Natural killer cell treated with Interleukin-12 subunit alpha and Interleukin-12 subunit beta and Interleukin-15 and Interleukin-18, amount 100 ng/mL, for 72 hours (primary cell): ENCODE results near the gene KCNIP4. TPM values are rescaled to one million over a fixed set of nuclear protein-coding genes. Genes with fewer than 3 reads are reported as not detected.

Experiments used
- ATAC-seq, 2 donors: fragments of 150-1000 bp; cut with Tn5 transposase in 1 of 2; sonication (Bioruptor Pico), chemical (Tn5 transposase) in 1 of 2; 2 replicates each; pipeline ENCODE4 v1.10.0; 2021
- DNase-seq: peaks from one replicate; pipeline ENCODE4 v3.0.0; 2022; ENCODE audit warnings: low spot score
- H3K27ac Mint-ChIP-seq, 2 donors: 1 replicate in 1 of 2; 2 replicates in 1 of 2; pipeline ENCODE4 v1.8.0; 2022; ENCODE audit warnings: mixed read lengths in 2 of 2, mild to moderate bottlenecking in 1 of 2, moderate library complexity in 1 of 2
- H3K27me3 Mint-ChIP-seq, 2 donors: 1 replicate in 1 of 2; 2 replicates in 1 of 2; pipeline ENCODE4 v1.8.0; 2022; ENCODE audit warnings: mixed read lengths in 2 of 2
- H3K36me3 Mint-ChIP-seq: one replicate; pipeline ENCODE4 v1.8.0; 2022; ENCODE audit warnings: mixed read lengths
- H3K4me1 Mint-ChIP-seq, 2 donors: 1 replicate in 1 of 2; 2 replicates in 1 of 2; pipeline ENCODE4 v1.8.0; 2022; ENCODE audit warnings: low read depth in 2 of 2, mixed read lengths in 2 of 2, mild to moderate bottlenecking in 1 of 2
- H3K4me3 Mint-ChIP-seq: one replicate; pipeline ENCODE4 v1.8.0; 2022; ENCODE audit warnings: mixed read lengths
- H3K9me3 Mint-ChIP-seq: 2 replicates; pipeline ENCODE4 v1.8.0; 2022; ENCODE audit warnings: mixed read lengths
- total RNA-seq, 2 donors: library from RNA; stranded (reverse); gene quantifications; one replicate each; pipeline ENCODE4 v1.2.3, GENCODE V29; 2022

KCNIP4 gene
- total RNA-seq, 2 donors from 2014 or later = not detected

DNA sequence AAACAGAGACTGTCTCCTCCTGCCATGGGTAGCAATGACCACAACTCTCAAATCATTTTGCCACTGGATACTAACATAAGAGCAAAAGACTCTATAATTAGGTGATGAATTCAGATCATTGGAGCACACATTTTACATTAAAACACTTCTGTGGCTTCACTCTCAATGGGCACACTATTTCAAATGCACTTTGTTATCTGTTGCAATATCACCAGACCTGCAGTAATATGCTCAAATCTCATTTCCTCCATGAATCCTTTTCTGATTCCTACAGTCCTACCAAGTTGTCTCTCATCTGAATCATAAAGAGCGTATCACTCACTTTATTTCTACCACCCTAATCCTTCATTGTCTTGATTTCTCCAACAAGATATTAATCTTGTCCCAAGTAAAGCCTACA lies 302.8 kb downstream of the KCNIP4 start:
- no peaks in the 10 kb centered on the region for H3K36me3 Mint-ChIP-seq
- H3K27ac Mint-ChIP-seq = no peak overlapping the region
- H3K4me1 Mint-ChIP-seq = no peaks in the 10 kb centered on the region
- no peak overlapping the region for H3K4me3 Mint-ChIP-seq
- DNase-seq (no peak), ATAC-seq (no peak)
- no peaks in the 10 kb centered on the region for H3K27me3 Mint-ChIP-seq
- H3K9me3 Mint-ChIP-seq = peaks cover 14% of the 10 kb centered on the region

DNA sequence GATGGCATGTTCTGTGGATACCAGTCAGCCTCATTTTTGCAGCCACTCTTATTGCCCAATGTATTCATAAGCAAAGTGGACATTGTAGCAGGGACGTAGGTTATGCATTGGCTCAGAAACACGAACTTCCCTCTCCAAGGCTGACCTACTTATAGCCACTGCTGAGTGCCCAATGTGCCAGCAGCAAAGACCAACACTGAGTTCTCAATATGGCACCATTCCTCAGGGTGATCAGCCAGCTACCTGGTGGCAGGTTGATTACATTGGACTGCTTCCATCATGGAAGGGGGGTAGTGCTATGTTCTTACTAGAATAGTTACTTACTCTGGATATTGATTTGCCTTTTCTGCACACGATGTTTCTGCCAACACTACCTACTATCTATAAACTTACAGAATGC lies 306.9 kb downstream of the KCNIP4 start:
- Mint-ChIP-seq H3K36me3 (no peaks in the 10 kb centered on the region), H3K27me3 (no peaks in the 10 kb centered on the region)

DNA sequence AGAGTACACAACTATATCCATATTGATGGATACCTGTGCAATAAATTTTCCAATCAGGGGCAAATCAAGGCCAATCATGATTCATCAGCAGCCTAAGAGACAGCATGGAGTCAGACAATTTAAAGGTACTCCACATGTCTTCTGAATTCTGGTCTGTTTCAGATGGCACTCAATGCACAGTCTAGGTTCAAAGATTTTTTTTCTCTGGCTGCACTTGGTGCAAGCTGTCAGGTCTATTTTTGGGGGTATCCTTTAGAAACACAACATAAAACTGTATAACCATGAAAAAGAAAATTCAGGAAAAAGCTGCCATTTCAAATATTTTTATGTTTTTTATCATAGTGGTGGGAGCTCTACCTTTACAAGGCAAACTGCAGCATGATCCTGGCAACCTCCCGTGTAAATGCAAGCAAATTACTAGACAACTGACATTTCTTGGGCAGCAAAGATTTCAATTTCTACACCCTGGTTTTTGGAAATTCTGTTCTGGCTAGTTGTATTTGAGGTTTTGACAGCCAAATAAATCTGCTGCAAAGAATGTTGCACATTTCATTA lies 310.3 kb downstream of the KCNIP4 start:
- no peak for ATAC-seq
- no peaks in the 10 kb centered on the region for H3K36me3 Mint-ChIP-seq
- no peak overlapping the region for H3K4me3 Mint-ChIP-seq
- no peak for DNase-seq
- H3K27me3 Mint-ChIP-seq = no peaks in the 10 kb centered on the region
- H3K9me3 Mint-ChIP-seq = no peaks in the 10 kb centered on the region
- H3K4me1 Mint-ChIP-seq = no peaks in the 10 kb centered on the region
- no peak overlapping the region for H3K27ac Mint-ChIP-seq

More for the DNA sequence above, 306.9 kb downstream of the KCNIP4 start:
- H3K4me3 Mint-ChIP-seq = no peak overlapping the region
- no peak for DNase-seq
- H3K9me3 Mint-ChIP-seq = peaks cover 10% of the 10 kb centered on the region
- no peak overlapping the region for H3K27ac Mint-ChIP-seq
- ATAC-seq = no peak
- H3K4me1 Mint-ChIP-seq = no peaks in the 10 kb centered on the region

DNA sequence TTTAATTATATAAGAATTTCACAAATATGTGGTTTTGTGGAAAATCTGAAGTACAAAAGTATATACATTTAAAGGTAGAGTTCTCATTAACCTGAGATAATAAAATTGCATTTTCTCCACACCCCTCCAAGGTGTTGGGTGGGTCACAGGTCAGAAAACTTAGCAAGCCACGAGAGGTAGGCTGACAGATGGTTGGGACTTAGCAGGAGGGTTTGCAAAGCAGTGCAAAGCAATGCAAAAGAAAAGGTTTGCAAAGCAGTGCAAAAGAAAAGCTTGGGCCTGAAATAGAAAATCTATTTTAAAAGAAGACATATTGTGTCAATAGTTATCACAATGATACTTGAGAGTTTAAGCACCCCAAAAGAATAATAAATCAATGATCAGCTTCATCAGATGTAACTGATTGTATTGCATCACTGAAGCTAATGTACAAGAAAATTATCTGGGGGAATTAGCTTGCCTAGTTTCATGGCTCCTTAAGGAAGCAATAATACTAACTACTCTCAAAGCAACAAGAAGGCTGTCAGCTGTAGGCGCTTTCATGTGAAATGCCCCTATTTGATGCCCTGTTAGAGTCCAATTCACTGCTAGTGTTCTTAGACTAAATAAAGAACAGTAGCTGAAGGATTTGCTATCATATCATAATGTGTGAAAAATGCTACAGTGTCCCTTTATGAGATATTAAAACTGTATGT lies 319.5 kb downstream of the KCNIP4 start:
- peaks cover 10% of the 10 kb centered on the region for H3K9me3 Mint-ChIP-seq
- DNase-seq = no peak
- H3K4me3 Mint-ChIP-seq = no peak overlapping the region
- no peak overlapping the region for H3K27ac Mint-ChIP-seq
- H3K27me3 Mint-ChIP-seq = no peaks in the 10 kb centered on the region
- H3K4me1 Mint-ChIP-seq = no peaks in the 10 kb centered on the region
- H3K36me3 Mint-ChIP-seq = no peaks in the 10 kb centered on the region
- ATAC-seq = no peak

DNA sequence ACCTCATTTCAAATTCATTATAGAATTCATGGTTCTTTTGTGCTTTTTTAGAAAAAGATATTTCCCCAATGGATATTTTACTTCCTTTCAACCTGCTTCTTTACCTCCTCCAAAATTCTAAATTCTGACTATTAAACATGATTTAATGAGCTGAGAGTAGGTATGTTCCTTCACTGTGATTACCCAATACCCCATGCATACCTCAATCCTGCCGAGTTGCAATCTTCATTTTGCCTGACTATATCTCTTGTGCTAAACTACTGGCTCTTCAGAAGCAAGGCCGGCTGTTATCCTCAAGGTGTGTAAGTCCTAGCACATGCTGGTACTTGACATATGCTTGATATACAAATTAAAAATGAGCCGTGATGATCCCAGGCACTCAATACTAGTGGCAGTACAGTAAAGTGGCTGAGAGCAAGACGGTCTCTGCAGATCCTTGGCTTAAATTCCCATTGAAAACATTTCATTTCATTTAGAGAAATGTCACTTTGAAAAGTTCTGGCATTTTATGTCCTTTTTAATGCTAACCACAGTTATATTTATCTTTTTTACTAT lies 320.4 kb downstream of the KCNIP4 start:
- Mint-ChIP-seq H3K9me3 (peaks cover 10% of the 10 kb centered on the region), H3K27ac (no peak overlapping the region), H3K27me3 (no peaks in the 10 kb centered on the region), H3K4me1 (no peaks in the 10 kb centered on the region), H3K4me3 (no peak overlapping the region), H3K36me3 (no peaks in the 10 kb centered on the region)
- DNase-seq = no peak
- no peak for ATAC-seq

DNA sequence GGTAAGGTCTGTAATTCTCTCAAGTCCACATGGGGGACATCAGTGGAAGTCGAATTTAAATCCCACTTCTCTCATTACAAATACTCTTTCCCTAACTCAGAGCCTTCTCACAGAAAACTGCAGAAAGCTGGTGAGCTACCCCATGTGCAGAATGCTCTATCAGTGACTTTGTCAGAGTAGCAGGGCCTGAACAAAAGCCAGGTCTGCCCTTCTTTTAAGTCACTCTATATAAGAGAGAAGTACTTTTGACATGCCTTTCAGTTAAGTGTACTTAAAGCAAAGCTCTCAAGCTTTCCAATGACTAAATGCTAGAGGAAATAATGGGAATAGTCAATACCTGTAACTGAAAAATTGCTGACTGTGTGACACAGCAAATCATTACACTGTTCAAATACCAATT lies 323.1 kb downstream of the KCNIP4 start:
- Mint-ChIP-seq H3K27me3 (no peaks in the 10 kb centered on the region), H3K36me3 (no peaks in the 10 kb centered on the region), H3K27ac (no peak overlapping the region), H3K9me3 (peaks cover 4% of the 10 kb centered on the region), H3K4me1 (no peaks in the 10 kb centered on the region), H3K4me3 (no peak overlapping the region)
- DNase-seq = no peak
- ATAC-seq = no peak

DNA sequence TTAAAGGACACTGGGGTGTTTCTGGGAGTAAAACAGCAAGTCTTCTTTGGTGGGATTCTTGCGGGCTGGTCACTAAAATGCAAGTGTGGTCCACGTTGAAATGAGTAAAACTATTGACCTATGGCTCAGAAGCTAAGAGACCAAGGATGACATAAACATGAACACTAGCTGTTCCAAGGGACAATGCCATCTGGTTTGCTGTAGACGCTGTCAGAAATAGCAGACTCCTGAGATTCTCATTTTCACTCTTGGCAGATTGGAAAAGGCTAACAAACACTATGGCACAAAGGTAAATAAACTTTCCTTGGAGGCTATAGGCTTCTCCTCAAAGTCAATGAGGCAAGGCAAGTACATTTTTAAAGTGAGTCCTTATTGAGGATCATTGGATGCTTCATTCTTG lies 343.6 kb downstream of the KCNIP4 start:
- H3K27ac Mint-ChIP-seq = no peak overlapping the region
- no peaks in the 10 kb centered on the region for H3K36me3 Mint-ChIP-seq
- H3K4me1 Mint-ChIP-seq = no peaks in the 10 kb centered on the region
- H3K27me3 Mint-ChIP-seq = no peaks in the 10 kb centered on the region
- DNase-seq (no peak), ATAC-seq (no peak)
- peaks cover 30% of the 10 kb centered on the region for H3K9me3 Mint-ChIP-seq
- H3K4me3 Mint-ChIP-seq = no peak overlapping the region

DNA sequence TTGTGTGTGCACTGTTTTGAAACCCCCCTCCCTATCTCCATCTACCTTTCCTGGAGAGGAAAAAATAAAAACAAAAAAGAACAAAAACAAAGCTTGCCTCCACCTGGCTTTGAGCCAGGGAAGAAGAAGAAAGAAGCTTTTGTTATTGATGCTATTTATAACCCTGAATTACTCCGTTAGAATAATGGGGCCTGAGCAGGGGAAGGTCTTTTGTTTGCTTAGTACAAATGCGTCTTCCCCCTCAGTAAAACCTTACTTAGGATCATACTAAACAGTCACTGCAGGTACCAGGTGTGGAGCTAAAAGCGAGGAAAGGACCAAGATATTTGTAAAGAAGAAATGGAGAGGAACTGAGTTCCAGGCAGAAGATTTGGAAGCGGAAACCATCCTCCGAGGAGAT lies 352.1 kb downstream of the KCNIP4 start:
- ATAC-seq (no peak), DNase-seq (no peak)
- Mint-ChIP-seq H3K36me3 (no peaks in the 10 kb centered on the region), H3K4me1 (no peaks in the 10 kb centered on the region), H3K9me3 (peaks cover 23% of the 10 kb centered on the region), H3K27me3 (no peaks in the 10 kb centered on the region), H3K27ac (no peak overlapping the region), H3K4me3 (no peak overlapping the region)

DNA sequence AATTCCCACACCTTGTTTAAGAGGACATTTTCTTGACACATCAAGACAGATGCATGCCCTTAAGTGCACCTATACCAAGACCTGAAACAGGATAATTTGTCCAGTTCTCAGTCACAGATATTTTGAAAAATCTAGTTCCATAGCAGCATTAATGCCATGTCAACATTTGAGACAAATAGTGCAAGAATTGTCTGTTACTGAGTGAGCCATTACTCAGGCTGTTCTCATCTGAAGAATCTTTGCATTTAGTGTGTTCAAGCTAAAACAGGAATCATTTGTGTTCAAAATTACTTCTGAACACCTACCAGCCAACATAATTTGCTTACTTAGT lies 354.9 kb downstream of the KCNIP4 start:
- H3K27me3 Mint-ChIP-seq = no peaks in the 10 kb centered on the region
- H3K4me3 Mint-ChIP-seq = no peak overlapping the region
- H3K9me3 Mint-ChIP-seq = peaks cover 15% of the 10 kb centered on the region
- ATAC-seq (no peak), DNase-seq (no peak)
- H3K36me3 Mint-ChIP-seq = no peaks in the 10 kb centered on the region
- no peaks in the 10 kb centered on the region for H3K4me1 Mint-ChIP-seq
- H3K27ac Mint-ChIP-seq = no peak overlapping the region

DNA sequence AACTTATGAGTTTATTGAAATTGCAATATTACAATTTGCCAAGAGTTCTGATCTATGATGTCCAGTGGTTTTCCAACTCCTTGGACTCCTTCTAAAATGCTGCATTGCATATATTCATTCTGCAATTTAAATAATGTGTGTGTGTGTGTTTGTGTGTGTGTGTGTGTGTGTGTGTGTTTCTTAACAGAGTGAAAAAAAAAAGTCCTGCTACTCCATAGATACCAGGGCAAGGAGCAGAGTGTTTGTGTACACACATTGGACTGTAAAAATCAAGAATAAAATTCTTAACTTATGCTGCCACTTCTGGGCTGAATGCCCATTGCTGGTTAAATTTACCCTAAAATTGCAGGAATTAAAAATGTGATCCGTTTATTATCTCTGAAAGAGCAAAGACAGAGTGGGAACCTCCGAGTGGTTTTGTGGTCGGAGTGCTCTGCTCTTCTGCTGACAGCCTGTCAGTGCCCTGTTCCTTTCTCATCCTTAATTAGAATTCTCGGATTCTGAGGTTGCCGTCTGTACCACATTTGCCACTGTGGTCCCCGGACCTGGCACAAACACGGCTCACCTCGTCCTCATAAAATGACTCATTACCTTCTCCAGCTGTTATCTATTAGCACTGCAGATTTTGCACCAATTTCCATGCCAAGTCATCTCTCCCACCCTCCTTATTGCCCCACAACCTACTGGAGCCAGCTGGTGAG lies 355.5 kb downstream of the KCNIP4 start:
- no peak for ATAC-seq
- H3K36me3 Mint-ChIP-seq = no peaks in the 10 kb centered on the region
- no peaks in the 10 kb centered on the region for H3K4me1 Mint-ChIP-seq
- no peak overlapping the region for H3K27ac Mint-ChIP-seq
- peaks cover 11% of the 10 kb centered on the region for H3K9me3 Mint-ChIP-seq
- DNase-seq = no peak
- H3K27me3 Mint-ChIP-seq = no peaks in the 10 kb centered on the region
- H3K4me3 Mint-ChIP-seq = no peak overlapping the region

DNA sequence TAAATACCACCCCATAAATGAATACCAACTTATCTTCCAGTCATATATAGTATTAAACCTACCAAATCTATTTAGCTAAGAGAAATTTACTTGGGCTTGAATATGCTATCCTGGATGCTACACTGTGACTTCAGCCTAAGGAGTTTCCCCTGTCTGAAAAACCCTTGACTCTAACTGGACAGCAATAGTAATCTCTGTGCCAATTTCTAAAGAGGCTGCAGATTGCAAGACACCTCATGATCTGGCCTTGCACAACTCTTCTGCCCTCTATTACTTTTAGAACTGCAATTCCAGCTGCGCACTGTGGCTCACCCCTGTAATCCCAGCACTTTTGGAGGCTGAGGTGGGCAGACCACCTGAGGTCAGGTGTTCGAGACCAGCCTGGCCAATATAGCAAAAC lies 371.5 kb downstream of the KCNIP4 start:
- Mint-ChIP-seq H3K4me3 (no peak overlapping the region), H3K36me3 (no peaks in the 10 kb centered on the region), H3K27ac (no peak overlapping the region), H3K4me1 (no peaks in the 10 kb centered on the region), H3K9me3 (peaks cover 9% of the 10 kb centered on the region), H3K27me3 (no peaks in the 10 kb centered on the region)
- no peak for DNase-seq
- no peak for ATAC-seq

DNA sequence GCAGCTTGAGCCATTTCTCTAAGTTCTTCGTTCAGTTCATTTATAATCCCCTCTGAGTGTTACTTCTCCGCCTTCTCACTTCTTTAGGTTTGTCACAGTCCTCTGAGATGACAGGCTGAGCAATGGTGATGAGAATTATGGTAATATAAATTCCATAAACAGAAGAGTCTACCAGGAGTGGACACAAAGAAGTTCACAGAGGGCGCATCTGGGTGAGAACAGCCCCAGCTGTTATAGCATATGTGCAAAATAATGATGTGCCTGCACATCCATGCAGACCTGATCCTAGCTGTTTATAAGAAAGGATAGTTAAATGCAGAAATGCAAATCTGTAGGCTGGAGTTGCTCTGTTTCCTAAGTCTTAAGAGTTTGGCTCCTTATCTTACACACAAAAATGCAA lies 377.5 kb downstream of the KCNIP4 start:
- H3K27ac Mint-ChIP-seq = no peak overlapping the region
- no peaks in the 10 kb centered on the region for H3K36me3 Mint-ChIP-seq
- no peak overlapping the region for H3K4me3 Mint-ChIP-seq
- no peak for ATAC-seq
- no peaks in the 10 kb centered on the region for H3K27me3 Mint-ChIP-seq
- DNase-seq = no peak
- peaks cover 10% of the 10 kb centered on the region for H3K9me3 Mint-ChIP-seq
- H3K4me1 Mint-ChIP-seq = no peaks in the 10 kb centered on the region

DNA sequence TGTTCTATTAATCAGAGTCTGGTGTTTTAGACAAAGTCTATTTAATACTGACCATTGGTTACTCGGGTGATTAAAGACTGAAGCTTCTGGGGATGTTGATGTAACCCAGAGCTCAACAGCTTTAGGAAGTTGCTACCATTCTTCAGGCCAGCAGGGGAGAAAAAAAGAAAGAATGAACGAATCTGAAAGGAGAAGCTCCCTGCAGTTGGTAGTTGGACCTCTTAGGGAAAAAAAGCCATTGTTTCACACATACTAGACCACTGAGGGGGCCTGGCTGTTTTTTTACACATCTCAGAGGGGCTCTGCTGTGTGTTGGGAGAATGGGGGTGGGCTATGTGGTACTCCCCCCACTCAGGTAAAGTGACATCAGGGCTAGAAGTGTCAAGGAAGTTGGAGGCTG lies 378.9 kb downstream of the KCNIP4 start:
- ATAC-seq (no peak), DNase-seq (no peak)
- H3K36me3 Mint-ChIP-seq = no peaks in the 10 kb centered on the region
- peaks cover 10% of the 10 kb centered on the region for H3K9me3 Mint-ChIP-seq
- H3K4me1 Mint-ChIP-seq = no peaks in the 10 kb centered on the region
- H3K27me3 Mint-ChIP-seq = no peaks in the 10 kb centered on the region
- no peak overlapping the region for H3K27ac Mint-ChIP-seq
- H3K4me3 Mint-ChIP-seq = no peak overlapping the region

DNA sequence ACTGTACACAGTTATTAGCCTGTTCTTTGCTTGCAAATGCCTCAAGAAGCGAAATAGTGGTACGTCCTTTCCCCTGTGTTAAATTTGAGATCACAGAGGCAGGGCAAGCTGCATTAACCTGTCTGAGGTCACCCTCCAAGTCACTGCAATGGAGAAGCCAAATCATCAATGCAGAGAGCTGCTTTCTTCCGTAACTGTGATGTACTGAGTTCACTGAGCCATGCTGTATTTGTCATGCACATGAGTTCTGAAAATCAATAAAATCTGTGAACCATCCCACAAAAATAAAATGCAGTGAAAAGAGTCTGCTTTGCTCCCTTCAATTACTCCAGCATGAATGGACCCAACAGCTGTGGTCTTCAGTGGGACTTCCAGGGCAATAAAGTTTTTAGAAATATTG lies 393.5 kb downstream of the KCNIP4 start:
- DNase-seq = no peak
- no peak overlapping the region for H3K27ac Mint-ChIP-seq
- no peaks in the 10 kb centered on the region for H3K27me3 Mint-ChIP-seq
- H3K4me3 Mint-ChIP-seq = no peak overlapping the region
- no peaks in the 10 kb centered on the region for H3K36me3 Mint-ChIP-seq
- no peak for ATAC-seq
- no peaks in the 10 kb centered on the region for H3K4me1 Mint-ChIP-seq
- H3K9me3 Mint-ChIP-seq = peaks cover 3% of the 10 kb centered on the region
